GM19351 (cell line): ENCODE data around the gene GAS2.
"Not testable (repeated sequence)": the region's sequence is repeated elsewhere in the genome, so short reads cannot be mapped to it uniquely, and the experiment has no call there.

Source experiments
- ATAC-seq: cut with Tn5 transposase; IDR thresholded peaks from one replicate; pipeline ENCODE4 v1.9.1; 2021; ENCODE audit warnings: mild to moderate bottlenecking, moderate library complexity; ENCODE audit not compliant: unreplicated experiment

GAS2 gene

DNA sequence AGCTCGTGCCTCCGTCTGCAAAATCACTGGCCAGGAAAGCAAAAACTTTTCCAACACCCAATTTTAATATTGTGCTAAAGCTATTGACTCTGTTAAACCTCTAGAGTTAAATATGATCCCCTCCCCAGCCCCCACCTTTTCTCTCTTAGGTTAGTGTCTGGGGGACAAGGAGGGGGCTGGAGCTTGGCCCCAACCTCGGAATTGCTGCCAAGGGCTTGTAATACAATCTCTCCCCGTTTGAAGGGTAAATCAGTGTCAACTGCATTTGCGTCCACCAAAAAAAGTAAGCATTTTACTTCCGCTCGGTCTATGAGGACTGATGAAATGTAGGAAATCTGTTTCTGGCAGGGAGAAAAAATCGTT, at the start of gene GAS2:
TSS of gene GAS2 (plus strand) at position 287 of the 363 bp plus-strand sequence. CDS start 8,259 bp downstream, outside the sequence.
- peak; percentile 21 for ATAC-seq

GRCh38 chr11:22617868-22618267, 48.5 kb upstream of the GAS2 start:
- no peak for ATAC-seq

- peak; percentile 55 for ATAC-seq
Measured at GRCh38 chr11:22624742-22625447, 41.5 kb upstream of the GAS2 start.

DNA sequence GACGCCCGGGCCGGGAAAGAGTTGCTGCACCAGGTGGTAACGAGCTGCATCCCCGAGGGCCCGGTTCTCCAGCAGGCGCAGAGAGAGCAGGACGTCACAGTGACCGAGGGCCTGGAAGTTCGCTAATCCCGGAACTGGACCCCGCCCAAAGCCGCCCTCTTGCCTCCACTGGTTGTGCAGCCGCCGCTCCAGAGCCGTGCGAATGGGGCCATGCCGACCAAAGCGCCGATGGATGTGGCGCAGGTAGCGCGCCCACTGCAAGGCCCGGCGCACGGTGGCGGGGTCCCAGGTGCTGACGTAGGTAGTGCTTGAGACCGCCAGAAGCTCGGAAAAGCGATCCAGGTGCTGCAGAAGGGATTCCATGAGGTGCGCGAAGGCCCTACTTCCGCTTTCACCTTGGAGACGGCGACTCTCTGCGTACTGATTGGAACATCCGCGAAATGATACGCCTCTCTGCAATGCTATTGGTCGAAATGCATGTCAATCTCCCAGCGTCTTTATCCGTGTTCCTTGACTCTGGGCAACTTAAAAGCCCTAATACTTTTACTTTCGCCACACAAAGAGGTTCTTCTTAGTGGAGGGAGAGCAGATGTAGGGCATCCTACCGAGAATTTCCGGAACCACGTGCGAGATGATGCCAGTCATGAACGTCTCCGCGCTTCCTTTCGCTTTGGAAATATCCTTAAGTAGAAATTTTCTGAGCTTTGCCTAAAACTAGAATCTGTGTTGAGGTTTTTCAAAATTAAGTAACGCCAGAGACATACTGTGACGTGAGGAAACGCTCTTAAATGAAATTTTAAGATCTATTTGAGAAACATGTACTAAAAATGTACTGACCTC, 40.7 kb upstream of the GAS2 start, which contains the start of gene FANCF:
TSS of gene FANCF (minus strand) at position 376 of the 840 bp plus-strand sequence. CDS start at position 363, 13 bp downstream.
- peak; percentile 94 for ATAC-seq

DNA sequence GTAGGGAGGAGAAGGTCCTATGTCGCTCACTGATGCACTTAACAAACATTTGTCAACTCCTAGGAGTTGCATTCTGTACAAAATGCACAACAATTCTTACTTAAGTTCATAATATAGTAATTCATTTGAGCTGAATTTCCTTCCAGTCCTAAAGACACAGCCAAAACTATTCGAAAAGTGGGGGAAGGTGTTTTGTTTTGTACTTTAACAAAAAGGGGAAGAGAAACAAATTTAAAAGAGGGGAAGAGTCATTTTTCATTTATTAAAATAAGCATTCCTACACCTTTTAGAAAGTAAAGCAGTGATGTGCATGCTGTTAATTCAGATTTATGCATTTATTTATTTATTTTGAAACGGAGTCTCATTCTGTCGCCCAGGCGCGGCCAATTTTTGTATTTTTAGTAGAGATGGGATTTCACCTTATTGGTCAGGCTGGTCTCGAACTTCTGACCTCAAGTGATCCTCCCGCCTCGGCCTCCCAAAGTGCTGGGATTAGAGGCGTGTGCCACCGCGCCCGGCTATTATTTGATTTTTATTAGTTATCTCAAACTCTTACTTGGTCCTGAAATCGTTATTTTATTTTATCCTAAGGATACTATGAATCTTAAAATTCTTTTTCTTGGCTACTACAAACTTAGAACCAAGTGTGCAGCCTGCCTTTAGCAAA, 39.7 kb upstream of the GAS2 start:
- no peak for ATAC-seq

GRCh38 chr11:22627421-22627820, 39.0 kb upstream of the GAS2 start:
- no peak for ATAC-seq

DNA sequence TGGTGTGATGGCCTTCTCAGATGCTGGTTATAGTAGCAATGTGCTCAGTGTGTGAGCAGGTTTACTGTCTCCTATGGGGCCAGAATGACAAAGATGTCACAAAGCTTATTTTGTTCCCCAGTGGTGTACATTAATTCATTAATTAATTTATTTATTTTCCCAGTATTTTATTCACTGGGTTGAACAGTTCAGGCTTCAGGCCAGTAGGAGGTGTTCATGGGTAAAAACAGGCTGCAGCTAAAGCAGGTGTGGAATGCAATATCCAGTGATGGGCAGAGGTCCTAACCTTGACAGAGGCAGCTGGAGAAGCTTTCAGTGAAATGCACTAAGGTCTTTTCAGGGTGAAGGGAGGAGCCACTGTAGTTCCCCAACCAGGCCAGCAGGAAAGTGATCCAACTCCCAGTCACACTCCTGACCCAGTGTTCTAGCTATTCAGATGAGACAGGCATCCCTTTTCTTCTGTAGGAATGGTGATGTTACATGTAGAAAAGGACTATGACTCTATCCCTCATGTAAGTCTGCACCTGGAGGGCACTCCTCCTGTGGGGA, 33.0 kb upstream of the GAS2 start:
- ATAC-seq: no peak

DNA sequence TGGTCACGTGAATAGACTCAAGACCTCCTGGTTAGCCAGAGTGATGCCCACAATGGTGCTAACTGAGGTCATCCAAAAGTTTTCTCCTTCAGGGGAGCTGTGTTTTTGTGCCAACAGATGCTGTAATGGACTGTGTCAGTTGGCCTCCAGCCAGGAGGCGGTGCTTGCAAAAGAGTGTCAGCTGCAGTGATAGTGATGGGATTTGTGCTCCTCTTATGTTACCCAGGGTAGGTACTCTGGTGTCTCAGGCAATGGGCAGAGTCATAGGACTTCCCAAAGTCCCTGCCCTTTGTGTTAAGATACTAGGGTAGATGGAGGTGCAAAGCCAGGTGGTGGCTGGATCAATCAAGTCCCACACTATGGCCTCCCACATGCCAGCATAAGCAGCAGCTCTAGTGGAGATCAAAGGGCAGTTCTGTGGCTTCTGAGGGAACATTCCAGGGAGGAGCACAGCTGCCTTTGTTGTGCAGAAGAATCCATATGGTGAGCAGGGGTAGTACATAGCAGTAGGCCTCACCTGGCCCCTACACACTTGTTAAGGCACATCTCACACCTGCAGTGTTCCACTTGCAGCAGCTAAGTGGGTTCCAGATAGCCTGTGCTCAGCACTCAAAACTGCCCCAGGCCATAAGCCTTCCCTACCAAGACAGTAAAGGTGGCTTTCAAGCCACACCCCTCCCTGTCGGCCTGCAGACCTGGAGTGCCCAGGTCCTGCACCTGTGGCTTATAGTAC, 31.3 kb upstream of the GAS2 start:
- ATAC-seq: no peak

- no peak for ATAC-seq
Measured at GRCh38 chr11:22635689-22636088, 30.7 kb upstream of the GAS2 start.

GRCh38 chr11:22640862-22641261, 25.5 kb upstream of the GAS2 start:
- no peak for ATAC-seq

DNA sequence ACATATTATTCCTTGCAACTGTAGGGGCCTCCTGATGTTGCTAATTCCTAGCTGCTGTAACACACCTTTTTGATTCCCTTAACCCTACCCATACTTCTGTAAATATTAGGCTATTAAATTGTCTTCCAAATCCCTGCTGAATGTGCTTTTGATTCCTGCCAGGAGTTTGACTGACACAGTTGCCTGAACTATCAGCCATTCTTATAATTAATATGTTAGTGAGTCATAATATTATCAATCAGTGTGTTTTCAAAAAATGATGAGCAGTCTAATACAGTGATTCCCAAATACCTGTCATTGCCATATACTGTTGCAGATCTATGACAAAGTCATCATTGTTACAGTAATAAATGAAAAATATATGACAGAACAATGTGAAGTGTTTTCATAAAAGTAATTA, 24.9 kb upstream of the GAS2 start:
- no peak for ATAC-seq

DNA sequence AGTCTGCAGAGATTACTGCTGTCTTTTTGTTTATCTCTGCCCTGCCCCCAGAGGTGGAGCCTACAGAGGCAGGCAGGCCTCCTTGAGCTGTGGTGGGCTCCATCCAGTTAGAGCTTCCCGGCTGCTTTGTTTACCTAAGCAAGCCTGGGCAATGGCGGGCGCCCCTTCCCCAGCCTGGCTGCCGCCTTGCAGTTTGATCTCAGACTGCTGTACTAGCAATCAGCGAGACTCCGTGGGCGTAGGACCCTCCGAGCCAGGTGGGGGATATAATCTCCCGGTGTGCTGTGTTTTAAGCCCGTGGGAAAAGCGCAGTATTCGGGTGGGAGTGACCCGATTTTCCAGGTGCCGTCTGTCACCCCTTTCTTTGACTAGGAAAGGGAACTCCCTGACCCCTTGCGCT, 14.1 kb upstream of the GAS2 start:
- ATAC-seq: not testable (repeated sequence)

- no peak for ATAC-seq
Measured at GRCh38 chr11:22656130-22656529, 10.3 kb upstream of the GAS2 start.

DNA sequence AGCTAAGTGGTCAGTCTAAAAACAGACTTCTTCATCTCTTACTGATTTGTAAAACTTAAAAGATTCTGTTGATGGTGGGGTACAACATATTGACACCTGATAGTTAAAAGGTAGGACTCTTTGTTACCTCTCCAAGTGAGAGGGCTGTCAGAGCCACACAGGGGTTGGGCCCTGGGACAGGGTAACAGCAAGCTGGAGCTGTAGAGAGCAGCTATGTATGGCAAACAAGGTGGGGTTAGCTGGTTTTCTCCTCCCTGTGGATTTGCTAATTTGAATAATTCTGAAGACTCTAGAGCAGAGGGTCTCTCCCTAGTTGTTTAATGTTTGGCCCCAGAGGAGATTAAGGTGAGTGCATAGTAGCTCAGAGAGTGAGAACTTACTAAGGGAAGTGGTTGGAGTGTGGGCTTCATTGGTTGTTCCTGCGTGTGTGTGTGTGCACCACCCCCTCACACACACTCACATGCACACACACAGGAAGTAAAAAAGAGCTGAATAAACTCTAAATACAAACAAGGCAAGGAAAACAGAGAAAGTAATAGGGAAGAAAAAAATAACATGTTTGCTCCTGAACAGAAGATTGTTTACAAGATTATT, 9.2 kb upstream of the GAS2 start:
- peak; percentile 91 for ATAC-seq

- no peak for ATAC-seq
Measured at GRCh38 chr11:22659783-22660182, 6.6 kb upstream of the GAS2 start.

GRCh38 chr11:22666688-22667439, 453 bp downstream of the GAS2 start:
- ATAC-seq: peak; percentile 74

GRCh38 chr11:22668005-22668796, 1.8 kb downstream of the GAS2 start:
- no peak for ATAC-seq

DNA sequence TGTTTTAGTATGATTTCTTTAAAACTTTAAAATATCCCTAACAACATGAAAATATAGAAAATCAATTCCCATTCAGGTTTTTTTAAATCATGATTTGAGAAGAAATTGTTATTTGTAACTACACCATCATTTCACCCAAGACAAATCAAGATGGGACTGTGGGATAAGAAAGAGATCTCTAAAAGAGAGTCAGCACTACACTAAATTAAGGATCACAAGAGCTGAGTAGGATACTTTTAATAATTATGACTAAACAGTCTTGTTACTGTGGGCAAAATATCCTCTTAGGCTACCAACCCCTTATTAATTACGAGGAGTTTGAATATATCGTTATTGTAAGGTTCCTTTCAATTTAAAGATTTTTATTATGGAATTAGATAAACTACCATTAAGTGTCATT, 3.0 kb downstream of the GAS2 start:
- ATAC-seq: no peak

DNA sequence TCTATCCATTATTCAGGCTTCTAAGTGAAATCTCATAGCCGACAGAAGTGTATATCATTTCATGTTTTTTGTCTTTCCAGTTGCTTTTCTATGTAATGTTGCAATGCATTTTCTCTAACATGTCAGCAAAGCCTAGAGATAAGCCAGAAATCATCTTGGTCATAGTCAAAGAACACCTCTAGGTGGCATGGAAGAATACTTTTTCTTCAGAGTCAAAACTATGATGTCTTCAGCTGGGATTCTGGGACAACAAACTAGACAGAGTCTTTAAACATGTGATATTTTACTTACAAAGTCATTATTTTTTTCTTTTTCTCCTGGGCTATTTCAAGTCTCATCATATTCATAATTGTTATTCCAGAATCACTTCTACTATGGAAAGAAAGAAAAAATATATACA, 4.4 kb downstream of the GAS2 start:
- peak; percentile 41 for ATAC-seq
